COLO668 (cell line): Measurements from ENCODE around the gene SH3RF2.
A peak's percentile ranks its signal among the peaks of the same experiment; 100 is the strongest.
"Not testable (repeated sequence)": the region's sequence is repeated elsewhere in the genome, so short reads cannot be mapped to it uniquely, and the experiment has no call there.

Experiments
- DNase-seq: peaks from one replicate; lab custom pipeline; 2025; ENCODE audit not compliant: unreplicated experiment; lab: John Stamatoyannopoulos, UW

Gene SH3RF2

GRCh38 chr5:146071171-146071570 is 134.8 kb downstream of the SH3RF2 start:
- DNase-seq = no peak

- DNase-seq = no peak
Observed at GRCh38 chr5:146072595-146072994, 136.2 kb downstream of the SH3RF2 start.

GRCh38 chr5:146073239-146073900 is 137.0 kb downstream of the SH3RF2 start:
- DNase-seq = no peak

GRCh38 chr5:146076028-146076427 is 139.7 kb downstream of the SH3RF2 start:
- peak; percentile 4 for DNase-seq

- no peak for DNase-seq
Observed at GRCh38 chr5:146076455-146076854, 140.1 kb downstream of the SH3RF2 start.

- DNase-seq = no peak
Observed at GRCh38 chr5:146078566-146078965, 142.2 kb downstream of the SH3RF2 start.

GRCh38 chr5:146079695-146080373 is 143.5 kb downstream of the SH3RF2 start:
- no peak for DNase-seq

- DNase-seq = no peak
Observed at GRCh38 chr5:146081556-146081955, 145.2 kb downstream of the SH3RF2 start.

GRCh38 chr5:146082798-146083197 is 146.4 kb downstream of the SH3RF2 start:
- DNase-seq = no peak

GRCh38 chr5:146084376-146084775 is 148.0 kb downstream of the SH3RF2 start:
- no peak for DNase-seq

- DNase-seq = no peak
Observed at GRCh38 chr5:146088098-146088497, 151.7 kb downstream of the SH3RF2 start.

GRCh38 chr5:146089287-146089686 is 152.9 kb downstream of the SH3RF2 start:
- DNase-seq = no peak

GRCh38 chr5:146091881-146092280 is 155.5 kb downstream of the SH3RF2 start:
- no peak for DNase-seq

- DNase-seq = no peak
Observed at GRCh38 chr5:146098047-146098446, 161.7 kb downstream of the SH3RF2 start.

GRCh38 chr5:146101646-146102045 is 165.3 kb downstream of the SH3RF2 start:
- DNase-seq = no peak

- DNase-seq = no peak
Observed at GRCh38 chr5:146103594-146103993, 167.2 kb downstream of the SH3RF2 start.

GRCh38 chr5:146105477-146105876 is 169.1 kb downstream of the SH3RF2 start, which contains the start of gene PLAC8L1:
Gene PLAC8L1, minus strand, starts transcription at chr5:146105577. Its CDS starts 1,266 bp downstream, at chr5:146104311.
- DNase-seq = no peak

GRCh38 chr5:146107901-146108300 is 171.5 kb downstream of the SH3RF2 start:
- DNase-seq = no peak

- not testable (repeated sequence) for DNase-seq
Observed at GRCh38 chr5:146108870-146109269, 172.5 kb downstream of the SH3RF2 start.

- no peak for DNase-seq
Observed at GRCh38 chr5:146109379-146109778, 173.0 kb downstream of the SH3RF2 start.

GRCh38 chr5:146111409-146111808 is 175.0 kb downstream of the SH3RF2 start:
- DNase-seq = no peak

- DNase-seq = no peak
Observed at GRCh38 chr5:146112476-146112875, 176.1 kb downstream of the SH3RF2 start.
